Common myeloid progenitor, CD34-positive (primary cell): ENCODE measurements around the gene PPP2R3A.

ENCODE experiments used
- CTCF ChIA-PET: fragments of 350-600 bp; sonication (Branson Sonifier 250); formaldehyde crosslinking; loops from one replicate; lab custom pipeline; 2021; ENCODE audit warnings: antibody characterized with exemption; lab: Charles Lee
- POLR2A ChIA-PET: fragments of 350-600 bp; sonication (Branson Sonifier 250); formaldehyde crosslinking; loops from one replicate; lab custom pipeline; 2021; ENCODE audit warnings: antibody characterized with exemption; lab: Charles Lee
- DNase-seq, 3 donors: peaks; one replicate each; pipeline versions ENCODE4 v3.0.0 to v3.0.0-alpha.2; 2013
- H3K27ac ChIP-seq, 2 experiments: 1 replicate in 1 of 2; 2 replicates in 1 of 2; pipeline ENCODE4 v1.7.0; 2013; ENCODE audit warnings: inconsistent platforms in 2 of 2, low read length in 2 of 2, mild to moderate bottlenecking in 2 of 2, low read depth in 1 of 2, moderate library complexity in 1 of 2; ENCODE audit not compliant: severe bottlenecking in 2 of 2, insufficient read depth in 1 of 2, poor library complexity in 1 of 2
- H3K27me3 ChIP-seq, 5 experiments: replicated peaks in 2 of 5; 1 replicate in 3 of 5; 2 replicates in 2 of 5; pipeline versions ENCODE4 v1.6.1 to v1.7.0; 2013; ENCODE audit warnings: low read length in 4 of 5, mild to moderate bottlenecking in 2 of 5, moderate library complexity in 2 of 5, inconsistent platforms in 1 of 5; ENCODE audit not compliant: insufficient read depth in 5 of 5, control insufficient read depth in 4 of 5
- H3K36me3 ChIP-seq, 4 experiments: 1 replicate in 2 of 4; 2 replicates in 2 of 4; pipeline versions ENCODE4 v1.6.1 to v1.7.0; 2013; ENCODE audit warnings: low read length in 3 of 4, control low read depth in 1 of 4, mild to moderate bottlenecking in 1 of 4; ENCODE audit not compliant: control insufficient read depth in 4 of 4, insufficient read depth in 4 of 4
- H3K4me1 ChIP-seq, 4 experiments: 1 replicate in 3 of 4; 2 replicates in 1 of 4; pipeline versions ENCODE4 v1.6.1 to v1.7.1; 2013; ENCODE audit warnings: low read length in 3 of 4, mild to moderate bottlenecking in 3 of 4, control low read depth in 1 of 4, inconsistent platforms in 1 of 4, moderate library complexity in 1 of 4; ENCODE audit not compliant: control insufficient read depth in 4 of 4, insufficient read depth in 4 of 4; ENCODE audit errors: control extremely low read depth in 1 of 4
- H3K4me3 ChIP-seq, 7 experiments: 1 replicate in 4 of 7; 2 replicates in 3 of 7; pipeline versions ENCODE4 v1.5.1 to v1.7.0; 2013; ENCODE audit warnings: mild to moderate bottlenecking in 7 of 7, low read length in 6 of 7, moderate library complexity in 6 of 7, inconsistent platforms in 2 of 7, low read depth in 2 of 7, control low read depth in 1 of 7; ENCODE audit not compliant: insufficient read depth in 4 of 7, control insufficient read depth in 1 of 7; ENCODE audit errors: extremely low read depth in 1 of 7
- H3K9me3 ChIP-seq, 5 experiments: 1 replicate in 4 of 5; 2 replicates in 1 of 5; pipeline versions ENCODE4 v1.6.1 to v1.7.1; 2013; ENCODE audit warnings: low read length in 4 of 5, mild to moderate bottlenecking in 2 of 5, inconsistent platforms in 1 of 5, low read depth in 1 of 5, moderate library complexity in 1 of 5; ENCODE audit not compliant: control insufficient read depth in 4 of 5, insufficient read depth in 2 of 5; ENCODE audit errors: control extremely low read depth in 1 of 5
- WGBS: methylation state at CpG from one replicate; pipeline ENCODE4 v1.1.5; 2013; ENCODE audit not compliant: insufficient coverage; 5-methylcytosine and 5-hydroxymethylcytosine counted together

PPP2R3A gene

GRCh38 chr3:135982404-135982761, 16.9 kb downstream of the PPP2R3A start:
- CTCF ChIA-PET, result no interaction called here
- Histone ChIP-seq H3K4me1 (no peaks in the 10 kb centered on the region), H3K27me3 (no peaks in the 10 kb centered on the region), H3K4me3 (no peak overlapping the region), H3K27ac (no peak overlapping the region), H3K36me3 (no peaks in the 10 kb centered on the region), H3K9me3 (peaks cover 0 to 3% (median 0%) of the 10 kb centered on the region in 5 experiments)
- POLR2A ChIA-PET, result no interaction called here
- WGBS, result 100% methylated on average over 1 of the region's 1 CpG
- no peak for DNase-seq

- ChIA-PET CTCF (no interaction called here), POLR2A (no interaction called here)
- peaks cover 0 to 3% (median 0%) of the 10 kb centered on the region in 5 experiments for H3K9me3 ChIP-seq
- 100% methylated on average over 1 of the region's 5 CpGs for WGBS
- no peaks in the 10 kb centered on the region for H3K27me3 ChIP-seq
- H3K36me3 ChIP-seq, result no peaks in the 10 kb centered on the region
- no peak overlapping the region for H3K4me3 ChIP-seq
- H3K4me1 ChIP-seq, result no peaks in the 10 kb centered on the region
- no peak overlapping the region for H3K27ac ChIP-seq
- DNase-seq, result no peak
Measured at GRCh38 chr3:135982922-135983581, 17.5 kb downstream of the PPP2R3A start.

- 89% methylated on average over 1 of the region's 2 CpGs for WGBS
- ChIA-PET CTCF (no interaction called here), POLR2A (no interaction called here)
- H3K27ac ChIP-seq, result no peak overlapping the region
- no peaks in the 10 kb centered on the region for H3K27me3 ChIP-seq
- no peak for DNase-seq
- H3K4me3 ChIP-seq, result no peak overlapping the region
- H3K9me3 ChIP-seq, result peaks cover 0 to 3% (median 0%) of the 10 kb centered on the region in 5 experiments
- H3K36me3 ChIP-seq, result no peaks in the 10 kb centered on the region
- peaks cover 0 to 6% (median 4%) of the 10 kb centered on the region in 4 experiments for H3K4me1 ChIP-seq
Measured at GRCh38 chr3:135987661-135988060, 22.1 kb downstream of the PPP2R3A start.

- Histone ChIP-seq H3K4me3 (no peak overlapping the region), H3K27ac (no peak overlapping the region), H3K4me1 (peaks cover 0 to 6% (median 4%) of the 10 kb centered on the region in 4 experiments), H3K27me3 (no peaks in the 10 kb centered on the region), H3K36me3 (no peaks in the 10 kb centered on the region), H3K9me3 (peaks cover 0 to 3% (median 0%) of the 10 kb centered on the region in 5 experiments)
- no peak for DNase-seq
- no CpG with 5 or more reads among the region's 2 CpGs for WGBS
- ChIA-PET CTCF (no interaction called here), POLR2A (no interaction called here)
Measured at GRCh38 chr3:135989242-135989641, 23.7 kb downstream of the PPP2R3A start.

GRCh38 chr3:135990903-135991302, 25.4 kb downstream of the PPP2R3A start:
- no peaks in the 10 kb centered on the region for H3K27me3 ChIP-seq
- no peaks in the 10 kb centered on the region for H3K9me3 ChIP-seq
- CTCF ChIA-PET, result interaction anchor here (1.0 kb wide), 1 partner anchor 1115 kb away, joined by 3 read pairs; no protein-coding TSS in a partner anchor
- no peak overlapping the region for H3K27ac ChIP-seq
- POLR2A ChIA-PET, result no interaction called here
- peaks cover 0 to 6% (median 4%) of the 10 kb centered on the region in 4 experiments for H3K4me1 ChIP-seq
- no peak for DNase-seq
- no peak overlapping the region for H3K4me3 ChIP-seq
- no CpG with 5 or more reads among the region's 4 CpGs for WGBS
- no peaks in the 10 kb centered on the region for H3K36me3 ChIP-seq

GRCh38 chr3:135991621-135992020, 26.1 kb downstream of the PPP2R3A start:
- Histone ChIP-seq H3K9me3 (no peaks in the 10 kb centered on the region), H3K27me3 (no peaks in the 10 kb centered on the region), H3K4me3 (no peak overlapping the region), H3K36me3 (no peaks in the 10 kb centered on the region), H3K4me1 (peaks cover 0 to 6% (median 4%) of the 10 kb centered on the region in 4 experiments), H3K27ac (no peak overlapping the region)
- WGBS, result 0% methylated on average over 2 of the region's 2 CpGs
- DNase-seq, result peak in 2 of 3 donors; percentile 41 to 58
- CTCF ChIA-PET, result interaction anchor here (1.0 kb wide), 1 partner anchor 1115 kb away, joined by 3 read pairs; no protein-coding TSS in a partner anchor
- POLR2A ChIA-PET, result no interaction called here

- no peaks in the 10 kb centered on the region for H3K9me3 ChIP-seq
- H3K4me1 ChIP-seq, result peaks cover 0 to 6% (median 4%) of the 10 kb centered on the region in 4 experiments
- POLR2A ChIA-PET, result no interaction called here
- H3K4me3 ChIP-seq, result no peak overlapping the region
- peak in 2 of 3 donors; percentile 17 to 32 for DNase-seq
- no peaks in the 10 kb centered on the region for H3K36me3 ChIP-seq
- CTCF ChIA-PET, result no interaction called here
- no peak overlapping the region for H3K27ac ChIP-seq
- H3K27me3 ChIP-seq, result no peaks in the 10 kb centered on the region
Measured at GRCh38 chr3:135992072-135992471, 26.5 kb downstream of the PPP2R3A start.
